GM19238 (cell line): ENCODE data around the gene SPTBN1.

Source experiments
- DNase-seq: peaks from one replicate; pipeline ENCODE4 v3.0.0; 2011; ENCODE audit warnings: low spot score; ENCODE audit not compliant: insufficient read length

The SPTBN1 gene

DNA sequence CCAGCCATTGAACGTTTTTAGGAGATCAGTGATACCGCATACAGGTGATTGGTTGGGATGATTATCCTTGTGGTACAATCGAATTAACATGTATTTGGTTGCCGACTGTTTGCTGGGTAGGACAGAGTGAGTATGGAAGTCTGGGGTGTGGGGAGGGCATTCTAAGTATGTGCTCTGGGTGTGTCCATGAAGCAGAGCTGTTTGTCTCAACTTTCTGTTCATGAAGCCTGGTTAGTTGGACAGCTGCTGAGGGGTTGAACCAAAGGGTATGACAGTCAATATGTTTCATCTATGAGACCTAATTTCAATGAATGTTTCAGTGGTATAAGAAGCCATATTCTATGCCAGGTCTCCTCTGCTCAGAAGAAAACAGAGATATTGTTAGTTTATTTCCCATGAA is 21.9 kb upstream of the SPTBN1 start:
- DNase-seq, result no peak

DNA sequence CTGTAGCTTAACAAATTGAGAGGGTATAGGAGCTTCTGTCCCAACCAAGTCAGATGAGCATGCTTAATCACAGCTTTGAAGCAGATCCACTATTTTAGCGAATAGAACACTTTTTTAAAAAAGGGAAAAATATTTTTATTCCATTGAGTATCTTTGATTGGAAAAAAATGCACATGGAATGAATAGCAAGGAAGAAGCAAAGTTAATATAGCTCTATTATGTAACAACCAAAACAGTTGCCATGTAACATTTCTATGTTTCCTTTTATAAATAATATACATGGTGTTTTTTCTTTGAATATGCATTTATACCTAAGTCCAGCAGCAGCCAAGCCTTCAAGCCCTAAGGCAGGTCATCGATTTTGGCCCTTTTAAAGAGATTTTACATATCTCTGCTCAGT is 21.4 kb upstream of the SPTBN1 start:
- DNase-seq, result no peak

DNA sequence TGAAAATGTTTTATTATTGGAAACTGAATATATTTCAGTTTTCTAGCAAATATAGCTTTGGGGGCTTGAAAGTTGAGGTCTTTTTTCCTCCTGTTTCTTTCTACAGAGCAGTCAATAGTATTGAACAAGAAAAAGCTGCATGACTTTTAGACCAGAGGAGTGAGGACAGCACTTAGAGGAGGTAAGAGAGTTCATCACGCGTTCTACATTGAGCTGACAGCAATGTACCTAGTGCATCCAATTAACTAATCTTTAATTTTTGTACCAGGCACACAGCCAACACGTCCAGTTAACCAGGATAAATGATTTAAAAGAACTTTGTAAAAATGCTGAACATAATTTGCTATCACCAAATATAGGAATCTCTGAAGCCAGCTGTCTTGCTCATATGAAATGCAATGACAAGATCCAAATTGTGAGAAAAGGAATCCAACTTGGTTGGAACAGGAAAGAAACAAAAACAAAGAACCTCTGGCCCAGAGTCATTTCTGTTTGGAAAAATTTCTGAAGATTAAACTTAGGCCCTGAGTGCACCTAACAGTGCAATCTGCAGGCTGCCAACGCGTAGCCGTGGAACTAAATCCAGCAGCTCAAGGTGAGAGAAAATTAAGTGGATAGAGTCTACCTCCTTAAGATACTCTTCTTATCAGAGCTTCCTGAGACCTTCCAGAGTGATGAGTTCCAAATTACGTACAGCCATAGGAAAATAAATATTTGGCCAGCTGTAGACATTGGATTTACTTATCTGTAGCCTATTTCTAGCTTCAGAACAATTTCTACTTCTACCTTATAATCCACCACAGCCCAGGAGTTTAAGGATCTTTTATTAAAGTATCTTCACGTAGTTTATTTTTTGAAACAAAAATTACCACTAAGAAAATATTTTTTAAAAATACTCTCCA is 20.6 kb upstream of the SPTBN1 start:
- DNase-seq, result no peak

DNA sequence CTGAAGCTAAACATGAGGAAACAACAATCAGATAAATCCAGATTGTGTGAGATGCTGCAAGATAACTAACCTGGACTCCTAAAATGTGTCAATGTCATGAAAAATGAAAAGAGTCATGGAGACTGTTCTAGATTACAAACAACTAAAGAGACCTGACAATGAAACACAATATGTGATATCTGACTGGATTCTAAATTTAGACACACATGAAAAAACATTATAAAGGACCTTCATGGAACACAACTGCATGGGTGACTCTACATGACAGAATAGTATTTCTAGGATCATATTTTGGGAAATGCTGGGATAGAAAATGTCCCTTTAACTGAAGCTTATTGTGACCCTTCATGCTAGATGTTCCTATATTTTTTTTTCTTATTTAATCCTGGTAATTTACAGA is 18.5 kb upstream of the SPTBN1 start:
- DNase-seq, result no peak

DNA sequence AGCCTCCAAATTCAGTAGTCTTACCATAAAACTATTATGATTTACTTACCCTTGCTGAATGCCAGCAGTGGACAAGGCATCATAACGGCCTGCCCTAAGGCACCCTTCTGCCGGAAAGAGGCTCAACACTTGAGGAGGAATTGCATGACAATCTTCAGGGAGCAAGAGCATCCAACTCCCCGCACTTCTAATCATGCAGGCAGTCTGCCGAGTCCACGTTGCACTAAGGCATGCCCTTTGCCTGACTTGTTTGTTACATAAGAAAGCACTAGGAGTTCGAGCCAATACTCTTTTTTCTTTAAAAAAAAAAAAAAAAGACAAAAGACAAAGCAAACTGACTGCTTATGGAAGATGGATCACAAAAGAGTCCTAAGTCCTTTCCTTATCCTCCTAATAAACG is 17.9 kb upstream of the SPTBN1 start:
- DNase-seq, result no peak

DNA sequence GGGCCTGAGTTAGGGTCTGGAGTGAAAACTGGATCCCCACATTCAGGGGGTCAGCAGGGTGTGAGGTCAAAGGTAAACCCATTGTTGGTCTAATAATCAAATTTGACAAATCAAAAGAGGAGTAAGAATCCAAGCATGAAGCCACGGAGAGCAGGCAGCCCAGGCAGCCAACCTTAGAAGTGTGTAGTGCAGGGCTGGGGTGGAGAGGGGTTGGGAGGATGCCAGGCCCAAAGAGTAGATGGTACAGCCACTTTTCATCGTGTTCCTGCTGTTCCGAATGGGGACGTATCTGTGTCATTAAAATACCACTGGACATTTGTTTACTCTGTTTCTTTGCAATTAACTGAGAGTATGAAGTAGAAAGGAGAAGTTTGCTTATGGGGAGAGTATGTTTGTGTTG is 16.5 kb upstream of the SPTBN1 start:
- no peak for DNase-seq

DNA sequence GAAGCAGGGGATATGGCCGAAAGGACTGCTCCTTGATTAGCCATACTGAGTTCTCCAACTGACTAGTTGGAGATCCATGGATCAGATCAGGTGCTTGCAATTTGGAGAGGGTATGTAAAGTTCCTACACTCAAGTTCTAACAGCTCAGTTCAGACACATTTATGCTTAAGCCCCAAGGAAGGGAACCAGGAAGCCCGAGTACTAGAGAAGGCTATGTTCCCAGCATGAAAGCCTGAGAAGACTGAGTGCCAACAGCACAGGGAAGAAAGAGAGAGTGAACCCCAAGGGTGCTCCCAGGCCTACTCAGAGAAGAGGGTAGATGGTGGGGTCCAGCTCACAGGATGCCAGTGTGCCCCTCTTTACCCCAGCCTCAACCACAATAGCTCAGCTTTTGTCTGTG is 16.1 kb upstream of the SPTBN1 start:
- no peak for DNase-seq

DNA sequence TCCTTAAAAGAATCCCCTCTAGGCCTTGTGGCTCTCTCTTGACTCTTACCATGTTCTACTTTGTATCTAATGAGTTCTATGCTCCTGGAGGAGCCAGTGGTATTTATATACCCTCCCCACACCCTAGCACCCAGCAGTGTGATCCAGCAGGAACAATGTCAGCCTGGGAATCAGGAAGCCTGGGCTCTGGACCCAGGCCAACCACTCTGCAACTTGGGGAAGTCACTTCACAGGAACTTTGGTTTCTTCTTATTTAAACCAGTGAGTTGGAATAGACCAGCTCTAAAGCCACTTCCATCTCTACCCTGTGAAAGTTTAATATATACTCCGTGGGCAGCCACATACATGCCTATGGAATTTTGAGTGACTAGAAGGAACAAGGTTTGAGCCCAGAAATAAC is 11.6 kb upstream of the SPTBN1 start:
- no peak for DNase-seq

DNA sequence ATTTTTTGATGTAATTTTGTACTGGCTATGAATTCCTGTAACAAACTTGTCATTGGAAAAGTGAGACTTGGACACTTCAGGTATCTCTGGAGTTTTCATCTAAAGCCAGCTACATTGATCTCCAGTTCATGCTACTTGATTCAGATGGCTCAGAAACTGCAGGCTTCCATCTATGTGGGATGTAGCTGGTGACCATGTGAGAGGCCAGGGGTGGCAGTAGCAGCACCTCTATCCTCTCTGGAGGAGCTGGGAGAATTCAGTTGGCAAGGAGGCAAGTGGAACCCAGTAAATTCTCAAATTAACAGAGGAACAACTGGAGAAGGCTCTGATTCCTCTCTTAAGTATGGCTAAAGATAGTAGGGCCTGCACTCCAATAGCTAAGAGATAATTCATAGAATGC is 10.0 kb upstream of the SPTBN1 start:
- no peak for DNase-seq

DNA sequence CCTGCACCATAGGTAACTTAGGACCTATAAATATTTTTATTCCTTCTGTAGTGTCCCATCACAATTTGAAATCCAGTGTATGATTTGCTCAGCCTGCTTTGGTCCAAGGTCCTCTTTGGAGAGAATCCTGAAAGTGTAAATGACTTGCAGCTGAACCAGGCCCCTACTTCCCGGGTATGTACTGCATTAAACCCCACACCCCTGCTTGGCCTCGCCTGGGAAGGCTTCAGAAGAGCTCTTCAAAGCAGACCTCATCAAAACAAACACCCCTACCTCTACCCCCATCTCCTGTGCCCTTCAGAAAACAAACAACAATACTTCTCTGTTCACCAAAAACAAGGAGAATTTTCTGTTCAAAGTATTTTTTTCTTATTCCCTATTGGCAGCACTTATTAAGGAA is 9.5 kb upstream of the SPTBN1 start:
- no peak for DNase-seq

DNA sequence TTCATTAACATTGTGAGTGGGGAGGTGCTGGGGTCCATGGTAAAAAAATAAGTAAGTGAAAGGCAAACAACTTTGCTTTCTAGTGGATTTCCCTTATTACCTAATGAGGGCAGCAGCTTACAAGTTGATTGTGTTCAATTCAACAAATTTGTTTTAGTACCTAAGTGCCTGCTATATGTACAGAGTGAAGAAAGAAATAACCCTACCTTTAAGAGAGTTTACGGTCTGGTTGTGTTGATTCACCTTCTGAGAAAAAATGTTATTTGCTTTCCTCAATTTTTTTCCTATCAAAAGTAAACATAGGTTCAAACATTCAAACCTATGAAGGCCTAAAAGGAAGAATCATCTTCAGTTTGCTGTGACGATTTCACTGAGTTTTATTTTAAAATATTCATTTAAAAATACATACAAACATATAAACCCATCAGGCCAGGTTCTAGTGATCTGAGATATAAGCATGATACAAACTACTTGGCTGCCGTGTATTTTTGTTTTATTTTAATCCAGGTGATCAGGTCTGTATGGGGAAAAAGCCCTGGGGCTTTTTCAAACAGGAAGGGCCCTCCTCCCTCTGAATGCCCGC is 1.5 kb upstream of the SPTBN1 start:
- DNase-seq, result no peak

DNA sequence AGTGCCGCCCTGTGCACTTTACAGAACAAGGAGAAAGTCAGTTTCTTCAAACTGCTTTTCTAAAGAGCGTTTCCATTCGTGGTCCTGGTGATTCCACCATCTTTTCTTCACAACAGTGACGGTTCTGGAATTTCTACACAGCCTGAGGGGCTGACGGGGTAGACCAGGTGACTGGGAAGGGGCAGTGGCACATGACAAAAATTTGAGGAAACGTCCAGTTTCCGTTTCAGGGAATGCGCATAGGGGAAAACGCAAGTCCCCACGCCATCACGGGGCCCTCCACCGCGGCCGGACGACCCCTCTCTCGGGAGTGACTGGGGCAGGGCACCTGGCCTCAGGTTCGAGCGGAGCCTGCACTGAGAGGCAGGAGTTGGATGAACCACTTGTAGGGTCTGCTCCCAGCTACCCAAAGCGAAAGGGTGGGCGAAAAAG is 980 bp upstream of the SPTBN1 start:
- no peak for DNase-seq

DNA sequence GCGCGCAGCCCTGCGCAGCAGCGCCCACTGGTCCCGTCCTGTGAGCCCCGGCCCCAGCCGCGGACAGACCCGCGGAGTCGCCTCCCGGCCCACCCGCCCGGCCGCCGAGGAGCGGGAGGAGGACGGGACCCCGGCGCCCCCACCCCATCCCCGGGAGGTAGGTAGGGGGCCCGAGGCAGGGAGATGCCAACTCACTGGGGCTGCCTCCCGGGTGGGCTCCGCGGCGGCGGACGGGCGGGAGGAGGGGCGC is 160 bp downstream of the SPTBN1 start:
- DNase-seq, result no peak

DNA sequence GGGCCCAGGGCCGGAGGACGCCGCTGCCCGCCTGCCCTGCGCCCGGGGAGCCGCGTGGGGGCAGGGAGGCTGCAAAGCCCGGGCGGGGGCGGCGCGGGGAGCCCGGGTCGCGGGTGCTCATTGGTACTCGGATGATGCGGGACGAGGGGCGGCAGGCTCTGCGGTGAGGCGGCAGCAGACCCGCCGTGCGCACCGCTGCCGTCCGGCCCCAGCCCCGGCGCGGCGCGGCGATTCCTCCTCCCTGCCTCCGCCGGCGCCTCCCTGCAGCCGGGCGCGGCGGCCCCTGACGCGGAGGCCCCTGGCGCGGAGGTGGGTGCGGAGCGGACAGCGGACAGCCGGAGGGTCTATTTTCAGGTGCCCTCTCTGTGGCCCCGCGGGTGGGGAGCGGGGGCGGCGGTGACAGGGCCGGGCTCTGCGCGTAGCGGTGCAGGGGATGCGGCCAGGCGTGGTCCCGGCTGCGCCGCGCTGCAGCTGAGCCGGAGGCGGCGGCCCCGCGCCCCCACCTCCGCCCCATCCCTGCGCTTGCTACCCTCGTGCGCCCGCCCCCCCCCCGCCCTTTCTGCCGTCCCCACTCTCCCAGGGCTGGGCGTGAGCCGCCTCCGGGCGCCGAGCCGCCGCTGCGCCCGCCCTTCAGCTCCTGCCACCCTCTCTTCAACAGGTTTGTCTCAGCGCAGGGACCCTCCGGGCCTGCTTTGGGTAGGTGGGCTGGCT is 640 bp downstream of the SPTBN1 start:
- DNase-seq, result no peak

DNA sequence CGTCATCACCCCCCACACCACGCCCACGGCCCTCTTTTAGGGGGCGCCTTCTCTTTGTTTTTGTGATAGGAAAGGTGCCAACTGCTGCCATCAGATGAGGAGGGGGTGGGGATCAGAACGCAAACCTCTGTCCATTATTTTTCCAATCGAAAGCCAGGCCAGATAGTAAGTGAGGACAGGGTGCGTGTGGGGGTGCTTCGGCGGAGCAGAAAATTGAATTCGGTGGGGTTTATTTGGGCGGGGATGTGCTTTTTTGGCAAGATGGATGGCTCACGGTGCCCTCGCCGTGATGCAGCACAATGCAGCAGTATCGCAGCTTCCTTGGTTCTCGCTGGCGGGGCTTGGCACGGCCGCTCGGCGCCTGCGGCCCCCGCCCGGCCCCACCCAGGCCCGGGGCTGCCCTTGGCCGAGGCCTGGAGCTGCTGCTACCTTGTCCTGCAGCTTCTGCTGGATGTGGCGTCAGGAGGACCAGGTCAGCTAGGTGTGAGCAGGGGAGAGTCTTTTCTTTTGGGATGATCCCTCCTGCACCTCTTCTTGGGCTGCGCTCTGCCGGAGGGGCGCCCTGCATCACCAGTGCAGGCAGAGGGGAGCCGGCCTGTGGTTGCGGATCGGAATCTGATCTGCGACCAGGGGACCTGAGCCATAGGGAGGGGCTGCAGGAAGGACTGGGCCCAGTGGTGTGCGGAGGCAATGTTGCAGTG is 1.3 kb downstream of the SPTBN1 start:
- no peak for DNase-seq

DNA sequence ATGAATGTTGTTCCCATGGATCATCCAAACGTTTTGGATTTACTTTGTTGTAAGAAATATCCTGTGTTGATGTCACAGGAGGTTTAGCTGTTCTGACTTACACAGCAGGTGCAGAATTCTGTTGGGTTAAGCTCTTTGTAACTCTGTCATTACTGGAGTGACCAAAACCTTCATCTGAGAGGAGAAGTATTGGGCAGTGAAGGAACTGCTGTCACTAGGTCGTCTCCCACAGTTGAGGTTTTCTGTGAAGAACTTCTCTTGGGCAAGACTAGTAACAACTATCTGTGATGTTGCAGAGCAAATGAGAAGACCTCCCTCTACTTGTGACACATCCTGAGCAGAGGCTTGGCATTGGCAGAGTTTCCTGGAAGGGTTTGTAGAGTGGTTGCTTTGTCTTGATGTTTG is 2.9 kb downstream of the SPTBN1 start:
- DNase-seq, result no peak

DNA sequence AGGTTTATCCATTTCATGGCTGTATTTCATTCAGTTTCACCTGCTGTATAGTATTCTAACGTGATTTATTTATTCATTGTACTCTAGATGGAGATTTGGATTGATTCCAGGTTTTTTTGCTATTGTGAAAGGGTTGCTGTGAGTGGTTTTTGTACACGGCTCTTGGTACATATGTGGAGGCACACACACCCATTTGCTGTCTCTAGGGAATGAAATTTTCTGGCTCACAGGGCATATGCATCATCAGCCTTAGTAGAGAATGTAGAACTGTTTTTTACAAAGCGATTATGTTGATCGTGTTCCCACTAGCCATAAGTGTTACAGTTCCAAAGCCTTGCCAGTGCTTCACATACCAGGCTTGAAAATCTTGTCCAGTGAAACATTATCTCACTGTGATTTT is 5.1 kb downstream of the SPTBN1 start:
- DNase-seq, result no peak

DNA sequence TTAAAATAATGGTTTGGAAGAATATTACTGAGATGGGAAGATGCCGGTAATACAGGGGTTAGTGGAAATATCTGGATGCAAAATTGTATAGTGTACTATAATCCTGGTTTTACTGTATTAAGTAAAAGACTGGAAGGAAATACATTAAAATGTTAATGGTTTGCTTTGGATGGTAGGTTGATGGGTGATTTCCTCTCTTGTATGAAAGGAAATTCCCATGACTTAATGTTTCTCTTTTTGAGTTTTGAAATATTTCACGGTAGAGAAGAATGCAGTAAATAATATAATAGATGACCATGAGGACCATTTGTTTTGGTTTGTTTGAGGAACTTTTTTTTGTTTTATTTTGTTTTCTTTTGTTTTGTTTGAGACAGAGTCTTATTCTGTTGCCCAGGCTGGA is 8.2 kb downstream of the SPTBN1 start:
- no peak for DNase-seq

DNA sequence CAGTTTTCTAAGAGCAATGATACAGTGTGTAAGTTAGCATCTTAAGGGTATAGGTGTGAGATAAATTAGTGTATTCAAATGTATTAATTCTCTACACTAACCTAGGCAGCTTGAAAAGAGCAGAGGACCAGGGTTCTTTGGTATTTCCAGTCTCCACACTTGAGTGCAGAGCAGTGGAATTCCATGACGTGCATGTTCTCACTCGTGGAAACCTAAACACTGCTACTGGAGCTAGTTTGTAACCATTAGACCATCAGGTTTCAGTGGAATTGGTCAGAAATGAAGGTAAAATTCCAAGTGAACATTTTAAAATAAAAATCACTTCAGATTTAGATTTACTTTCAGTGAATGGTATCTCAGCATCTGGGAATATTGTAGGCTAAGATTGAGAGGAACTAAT is 9.0 kb downstream of the SPTBN1 start:
- DNase-seq, result no peak

DNA sequence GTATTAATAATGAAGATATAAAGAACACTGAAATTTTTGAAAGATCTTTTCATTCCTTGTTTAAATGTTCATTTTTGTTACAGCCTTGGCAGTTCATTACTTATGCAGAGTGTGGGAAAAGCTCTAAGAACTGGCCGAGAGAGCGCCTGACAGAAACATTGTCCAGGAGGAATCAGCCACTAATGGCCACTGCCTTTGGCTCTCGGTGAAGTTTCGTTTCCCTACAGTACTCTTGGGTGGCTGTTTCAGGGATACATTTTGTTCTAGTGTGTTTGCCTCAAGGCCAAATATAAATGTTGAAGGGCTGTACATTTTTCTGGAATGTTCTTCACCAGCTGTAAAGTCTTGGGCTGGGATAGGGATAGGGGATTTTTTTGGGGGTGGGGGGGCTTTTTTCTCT is 10.7 kb downstream of the SPTBN1 start:
- DNase-seq, result no peak

DNA sequence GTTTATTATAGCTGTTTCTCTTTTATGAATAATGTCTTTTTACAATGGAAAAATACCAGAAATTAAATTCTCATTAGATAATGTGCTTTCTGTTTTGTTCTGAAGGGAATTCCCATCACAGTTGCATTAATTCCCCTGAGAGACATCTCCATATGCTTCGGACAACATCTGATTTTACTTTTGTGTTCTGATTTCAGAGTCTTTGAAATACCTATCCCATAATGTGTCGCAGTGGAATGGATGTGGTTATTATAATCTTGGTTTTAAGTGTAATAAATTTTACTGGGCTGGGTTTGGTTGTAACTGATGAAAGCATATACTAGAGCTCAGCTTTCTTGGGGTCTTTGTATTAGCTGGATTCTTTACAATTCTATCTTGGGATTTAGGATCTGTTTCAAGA is 12.5 kb downstream of the SPTBN1 start:
- no peak for DNase-seq

DNA sequence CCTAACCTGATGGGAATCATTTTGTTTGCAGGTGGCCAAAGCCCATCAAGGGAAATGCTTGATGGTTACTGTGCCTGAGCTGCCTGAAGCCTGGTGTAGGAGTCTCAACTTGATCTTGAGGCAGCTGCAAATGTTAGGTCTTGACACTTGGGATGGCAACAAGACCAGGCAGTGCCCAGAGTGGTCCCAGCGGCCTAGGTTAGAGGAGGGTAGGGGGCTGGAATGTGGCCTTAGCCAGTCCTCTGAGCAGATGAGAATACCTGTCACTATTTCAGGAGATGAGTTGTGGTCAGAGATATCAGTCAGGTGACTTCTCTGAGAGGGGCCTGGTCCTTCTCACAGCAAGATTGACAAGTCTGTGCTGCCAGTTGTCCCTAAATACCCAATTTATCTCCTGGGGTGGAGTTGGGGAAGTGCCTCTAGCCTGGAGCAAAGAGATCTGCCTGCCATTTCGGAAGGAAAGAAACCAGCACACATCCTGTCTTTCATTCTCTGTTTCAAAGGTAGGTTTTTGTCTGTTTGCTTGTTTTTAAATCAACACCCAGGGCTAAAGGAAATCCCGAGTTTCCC is 13.4 kb downstream of the SPTBN1 start:
- no peak for DNase-seq
